GM23338 (cell line): Measurements from ENCODE around the gene DYRK1A.

ENCODE experiments used
- CTCF ChIP-seq, 2 experiments: fragments of 200-600 bp in 1 of 2; sonication (generic) in 1 of 2; conservative IDR thresholded peaks; 2 replicates each; pipeline versions ENCODE4 v1.5.1 to v1.6.1; 2016 to 2017; ENCODE audit warnings: antibody characterized with exemption in 2 of 2, low read depth in 2 of 2, mild to moderate bottlenecking in 2 of 2, moderate library complexity in 1 of 2
- EZH2phosphoT487 ChIP-seq: fragments of 200-600 bp; sonication (generic); IDR thresholded peaks from one replicate; pipeline ENCODE4 v1.8.1; 2018; ENCODE audit warnings: antibody characterized with exemption; ENCODE audit not compliant: unreplicated experiment
- JUNB ChIP-seq: IDR thresholded peaks from one replicate; pipeline ENCODE4 v1.6.1; 2016; ENCODE audit warnings: antibody characterized with exemption; ENCODE audit not compliant: unreplicated experiment
- POLR2AphosphoS5 ChIP-seq: IDR thresholded peaks from 2 replicates; pipeline ENCODE4 v1.6.1; 2016; ENCODE audit warnings: antibody characterized with exemption, low read depth
- REST ChIP-seq: IDR thresholded peaks from one replicate; pipeline ENCODE4 v1.6.1; 2018; ENCODE audit warnings: antibody characterized with exemption; ENCODE audit not compliant: unreplicated experiment

- TF ChIP-seq CTCF (conservative IDR thresholded peaks at IDR 0.05; ENCODE audit: low read depth in 2 of 2) = no peak
- TF ChIP-seq EZH2phosphoT487 = no peak
- TF ChIP-seq JUNB = no peak
- no peak for TF ChIP-seq POLR2AphosphoS5
- TF ChIP-seq REST = no peak
Observed at GRCh38 chr21:37431243-37431642, 64.7 kb downstream of the DYRK1A start.
